Stimulated activated CD8-positive, alpha-beta memory T cell treated with anti-CD3 and anti-CD28 coated beads, Interleukin-12 subunit alpha, Interleukin-12 subunit beta, amount 100 ng/mL, for 24 hours (primary cell): Measurements from ENCODE around the gene FNBP1.

Experiments used
- DNase-seq: peaks from one replicate; pipeline ENCODE4 v3.0.0-alpha.2; 2020; ENCODE audit errors: extremely low read depth

The FNBP1 gene

GRCh38 chr9:129919841-129920240 is 123.1 kb downstream of the FNBP1 start:
- DNase-seq: no peak

- no peak for DNase-seq
These were observed 123.7 kb downstream of the FNBP1 start for GRCh38 chr9:129919277-129919676.

- DNase-seq: no peak
These were observed 124.6 kb downstream of the FNBP1 start for GRCh38 chr9:129918296-129918950.

- DNase-seq: no peak
These were observed 126.3 kb downstream of the FNBP1 start for GRCh38 chr9:129916707-129917106.

- no peak for DNase-seq
These were observed 128.9 kb downstream of the FNBP1 start for GRCh38 chr9:129914051-129914450.

- no peak for DNase-seq
These were observed 132.1 kb downstream of the FNBP1 start for GRCh38 chr9:129910628-129911567.

GRCh38 chr9:129909851-129910250 is 133.1 kb downstream of the FNBP1 start:
- DNase-seq: no peak

- DNase-seq: no peak
These were observed 134.1 kb downstream of the FNBP1 start for GRCh38 chr9:129908906-129909305.

GRCh38 chr9:129907201-129907600 is 135.8 kb downstream of the FNBP1 start:
- DNase-seq: no peak

- no peak for DNase-seq
These were observed 136.7 kb downstream of the FNBP1 start for GRCh38 chr9:129906298-129906697.

- DNase-seq: no peak
These were observed 138.3 kb downstream of the FNBP1 start for GRCh38 chr9:129904734-129905133.

GRCh38 chr9:129902740-129903134 is 140.3 kb downstream of the FNBP1 start:
- no peak for DNase-seq

- DNase-seq: no peak
These were observed 140.8 kb downstream of the FNBP1 start for GRCh38 chr9:129901993-129902739.

GRCh38 chr9:129900263-129901027 is 142.5 kb downstream of the FNBP1 start:
- DNase-seq: no peak

- DNase-seq: no peak
These were observed 143.4 kb downstream of the FNBP1 start for GRCh38 chr9:129899620-129900019.

GRCh38 chr9:129898185-129898584 is 144.8 kb downstream of the FNBP1 start:
- no peak for DNase-seq

GRCh38 chr9:129897263-129897662 is 145.7 kb downstream of the FNBP1 start:
- no peak for DNase-seq

- no peak for DNase-seq
These were observed 147.4 kb downstream of the FNBP1 start for GRCh38 chr9:129895376-129896268.

- no peak for DNase-seq
These were observed 148.7 kb downstream of the FNBP1 start for GRCh38 chr9:129894120-129894823.

- DNase-seq: no peak
These were observed 151.4 kb downstream of the FNBP1 start for GRCh38 chr9:129891569-129891968.
